SH-SY5Y (cell line): ENCODE results near the gene PDS5A.

ENCODE experiments used
- GATA2 ChIP-seq: IDR thresholded peaks from 2 replicates; pipeline ENCODE4 v1.6.1; 2011; ENCODE audit warnings: mild to moderate bottlenecking, low read depth, low read length
- GATA3 ChIP-seq: IDR thresholded peaks from 2 replicates; pipeline ENCODE4 v1.6.1; 2011; ENCODE audit warnings: low read depth, mild to moderate bottlenecking, low read length, moderate library complexity

DNA sequence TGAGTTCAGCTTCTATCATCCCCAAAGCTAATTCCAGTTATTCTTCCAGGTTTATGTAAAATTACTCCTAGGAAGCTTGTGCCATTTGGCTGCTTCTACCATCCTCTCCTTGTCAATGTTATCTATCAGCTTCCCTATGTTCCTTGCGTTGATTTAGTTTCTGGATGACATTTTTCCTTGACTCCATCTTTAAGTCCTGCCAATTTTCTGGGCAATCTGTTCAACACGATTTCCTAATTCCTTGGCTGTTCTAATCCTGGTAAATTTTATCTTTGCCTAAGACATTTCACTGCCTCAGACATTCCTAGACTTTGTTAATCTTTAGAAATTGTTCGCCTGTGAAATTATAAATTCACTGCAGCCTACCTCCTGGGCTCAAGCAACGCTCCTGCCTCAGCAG lies 125.1 kb downstream of the PDS5A start:
- TF ChIP-seq GATA3 (no peak), GATA2 (no peak)
